Measurements from ENCODE around the gene KIAA0825. TPM values are rescaled to one million over a fixed set of nuclear protein-coding genes. Genes with fewer than 3 reads are reported as not detected.

Gene KIAA0825
- total and polyA plus RNA-seq, 8 donors, result 0.29 to 15.6 (median 1.5) TPM

DNA sequence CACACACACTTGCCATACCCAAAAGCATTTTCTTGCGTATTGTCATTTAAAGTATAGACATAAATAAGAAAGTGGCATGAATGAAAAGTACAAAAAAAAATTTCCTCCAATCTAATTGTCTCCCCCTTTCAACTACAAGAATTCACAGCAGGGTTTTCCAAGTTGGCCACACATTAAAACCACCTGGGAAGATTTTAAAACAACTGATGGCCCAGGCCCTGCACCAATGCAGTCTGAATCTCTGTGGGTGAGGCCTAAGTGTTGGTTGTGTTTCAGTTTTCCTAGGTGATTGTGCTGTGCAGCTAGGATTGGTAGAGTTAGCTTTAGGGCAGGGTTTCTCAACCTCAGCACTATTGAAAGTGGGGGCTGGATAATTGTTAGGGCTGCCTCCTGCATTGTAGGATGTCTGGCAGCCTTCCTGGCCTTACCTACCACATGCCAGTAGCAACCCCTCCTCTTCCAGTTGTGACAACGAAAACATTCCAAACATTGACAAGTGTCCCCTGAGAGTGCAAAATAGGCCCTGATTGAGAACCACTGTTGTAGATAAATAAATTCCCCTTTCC lies 337.1 kb downstream of the KIAA0825 start:
- peaks cover 0 to 9% (median 0%) of the 10 kb centered on the region in 3 donors for H3K27me3 ChIP-seq
- peaks cover 4 to 11% (median 8%) of the 10 kb centered on the region in 4 donors for H3K4me1 ChIP-seq
- 93 to 95% (median 94%) methylated on average over 2 of the region's 2 CpGs for WGBS, 5 donors
- no peaks in the 10 kb centered on the region for H3K36me3 ChIP-seq
- intact Hi-C loops (cut with DNase I; ENCODE audit: low total_unique reads), result no loop called here
- TF ChIP-seq, protein P1, sequence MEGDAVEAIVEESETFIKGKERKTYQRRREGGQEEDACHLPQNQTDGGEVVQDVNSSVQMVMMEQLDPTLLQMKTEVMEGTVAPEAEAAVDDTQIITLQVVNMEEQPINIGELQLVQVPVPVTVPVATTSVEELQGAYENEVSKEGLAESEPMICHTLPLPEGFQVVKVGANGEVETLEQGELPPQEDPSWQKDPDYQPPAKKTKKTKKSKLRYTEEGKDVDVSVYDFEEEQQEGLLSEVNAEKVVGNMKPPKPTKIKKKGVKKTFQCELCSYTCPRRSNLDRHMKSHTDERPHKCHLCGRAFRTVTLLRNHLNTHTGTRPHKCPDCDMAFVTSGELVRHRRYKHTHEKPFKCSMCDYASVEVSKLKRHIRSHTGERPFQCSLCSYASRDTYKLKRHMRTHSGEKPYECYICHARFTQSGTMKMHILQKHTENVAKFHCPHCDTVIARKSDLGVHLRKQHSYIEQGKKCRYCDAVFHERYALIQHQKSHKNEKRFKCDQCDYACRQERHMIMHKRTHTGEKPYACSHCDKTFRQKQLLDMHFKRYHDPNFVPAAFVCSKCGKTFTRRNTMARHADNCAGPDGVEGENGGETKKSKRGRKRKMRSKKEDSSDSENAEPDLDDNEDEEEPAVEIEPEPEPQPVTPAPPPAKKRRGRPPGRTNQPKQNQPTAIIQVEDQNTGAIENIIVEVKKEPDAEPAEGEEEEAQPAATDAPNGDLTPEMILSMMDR (IDR thresholded peaks at IDR 0.05), result no peak
- TF ChIP-seq POLR2AphosphoS5 (IDR thresholded peaks at IDR 0.05), result no peak
- TF ChIP-seq POLR2A (IDR thresholded peaks at IDR 0.05), result no peak
- no peak for TF ChIP-seq EP300 (IDR thresholded peaks at IDR 0.05)
- H3K9me3 ChIP-seq, result no peaks in the 10 kb centered on the region
- DNase-seq, result no peak
- H3K4me3 ChIP-seq, result no peak overlapping the region
- H3K27ac ChIP-seq, result no peak overlapping the region

GRCh38 chr5:94276751-94277150 lies 341.7 kb downstream of the KIAA0825 start:
- Histone ChIP-seq H3K4me3 (no peak overlapping the region), H3K27me3 (no peaks in the 10 kb centered on the region), H3K36me3 (no peaks in the 10 kb centered on the region), H3K27ac (no peak overlapping the region), H3K9me3 (no peaks in the 10 kb centered on the region), H3K4me1 (no peaks in the 10 kb centered on the region)
- 77 to 95% (median 88%) methylated on average over 1 of the region's 1 CpG for WGBS, 5 donors
- DNase-seq, result no peak
- intact Hi-C loops (cut with DNase I; ENCODE audit: low total_unique reads), result no loop called here
- TF ChIP-seq, protein P1 (IDR thresholded peaks at IDR 0.05), result no peak
- no peak for TF ChIP-seq EP300 (IDR thresholded peaks at IDR 0.05)
- no peak for TF ChIP-seq POLR2A (IDR thresholded peaks at IDR 0.05)
- TF ChIP-seq POLR2AphosphoS5 (IDR thresholded peaks at IDR 0.05), result no peak

- Histone ChIP-seq H3K36me3 (no peaks in the 10 kb centered on the region), H3K4me3 (no peak overlapping the region), H3K27ac (no peak overlapping the region), H3K4me1 (no peaks in the 10 kb centered on the region), H3K9me3 (peaks cover 0 to 4% (median 0%) of the 10 kb centered on the region in 4 donors), H3K27me3 (no peaks in the 10 kb centered on the region)
- intact Hi-C loops (cut with DNase I; ENCODE audit: low total_unique reads), result no loop called here
- 83 to 89% (median 88%) methylated on average over 1 of the region's 1 CpG for WGBS, 5 donors
- no peak for DNase-seq
- TF ChIP-seq POLR2AphosphoS5 (IDR thresholded peaks at IDR 0.05), result no peak
- TF ChIP-seq EP300 (IDR thresholded peaks at IDR 0.05), result no peak
- TF ChIP-seq POLR2A (IDR thresholded peaks at IDR 0.05), result no peak
- TF ChIP-seq, protein P1 (IDR thresholded peaks at IDR 0.05), result no peak
Observed at GRCh38 chr5:94276048-94276447, 342.4 kb downstream of the KIAA0825 start.

- Histone ChIP-seq H3K9me3 (peaks cover 0 to 6% (median 4%) of the 10 kb centered on the region in 4 donors), H3K27ac (no peak overlapping the region), H3K27me3 (no peaks in the 10 kb centered on the region), H3K36me3 (no peaks in the 10 kb centered on the region), H3K4me1 (no peaks in the 10 kb centered on the region), H3K4me3 (no peak overlapping the region)
- intact Hi-C loops (cut with DNase I; ENCODE audit: low total_unique reads), result no loop called here
- no peak for DNase-seq
- TF ChIP-seq EP300 (IDR thresholded peaks at IDR 0.05) (no peak), POLR2A (IDR thresholded peaks at IDR 0.05) (no peak), POLR2AphosphoS5 (IDR thresholded peaks at IDR 0.05) (no peak)
- TF ChIP-seq, protein P1 (IDR thresholded peaks at IDR 0.05), result no peak
- 89 to 97% (median 97%) methylated on average over 4 of the region's 4 CpGs for WGBS, 5 donors
Observed at GRCh38 chr5:94274707-94275106, 343.7 kb downstream of the KIAA0825 start.
